ENCODE data around the gene RAPGEF6.
"Not testable (repeated sequence)": the region's sequence is repeated elsewhere in the genome, so short reads cannot be mapped to it uniquely, and the experiment has no call there.

The RAPGEF6 gene, protein sequence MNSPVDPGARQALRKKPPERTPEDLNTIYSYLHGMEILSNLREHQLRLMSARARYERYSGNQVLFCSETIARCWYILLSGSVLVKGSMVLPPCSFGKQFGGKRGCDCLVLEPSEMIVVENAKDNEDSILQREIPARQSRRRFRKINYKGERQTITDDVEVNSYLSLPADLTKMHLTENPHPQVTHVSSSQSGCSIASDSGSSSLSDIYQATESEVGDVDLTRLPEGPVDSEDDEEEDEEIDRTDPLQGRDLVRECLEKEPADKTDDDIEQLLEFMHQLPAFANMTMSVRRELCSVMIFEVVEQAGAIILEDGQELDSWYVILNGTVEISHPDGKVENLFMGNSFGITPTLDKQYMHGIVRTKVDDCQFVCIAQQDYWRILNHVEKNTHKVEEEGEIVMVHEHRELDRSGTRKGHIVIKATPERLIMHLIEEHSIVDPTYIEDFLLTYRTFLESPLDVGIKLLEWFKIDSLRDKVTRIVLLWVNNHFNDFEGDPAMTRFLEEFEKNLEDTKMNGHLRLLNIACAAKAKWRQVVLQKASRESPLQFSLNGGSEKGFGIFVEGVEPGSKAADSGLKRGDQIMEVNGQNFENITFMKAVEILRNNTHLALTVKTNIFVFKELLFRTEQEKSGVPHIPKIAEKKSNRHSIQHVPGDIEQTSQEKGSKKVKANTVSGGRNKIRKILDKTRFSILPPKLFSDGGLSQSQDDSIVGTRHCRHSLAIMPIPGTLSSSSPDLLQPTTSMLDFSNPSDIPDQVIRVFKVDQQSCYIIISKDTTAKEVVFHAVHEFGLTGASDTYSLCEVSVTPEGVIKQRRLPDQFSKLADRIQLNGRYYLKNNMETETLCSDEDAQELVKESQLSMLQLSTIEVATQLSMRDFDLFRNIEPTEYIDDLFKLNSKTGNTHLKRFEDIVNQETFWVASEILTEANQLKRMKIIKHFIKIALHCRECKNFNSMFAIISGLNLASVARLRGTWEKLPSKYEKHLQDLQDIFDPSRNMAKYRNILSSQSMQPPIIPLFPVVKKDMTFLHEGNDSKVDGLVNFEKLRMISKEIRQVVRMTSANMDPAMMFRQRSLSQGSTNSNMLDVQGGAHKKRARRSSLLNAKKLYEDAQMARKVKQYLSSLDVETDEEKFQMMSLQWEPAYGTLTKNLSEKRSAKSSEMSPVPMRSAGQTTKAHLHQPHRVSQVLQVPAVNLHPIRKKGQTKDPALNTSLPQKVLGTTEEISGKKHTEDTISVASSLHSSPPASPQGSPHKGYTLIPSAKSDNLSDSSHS (N-terminal part only)

DNA sequence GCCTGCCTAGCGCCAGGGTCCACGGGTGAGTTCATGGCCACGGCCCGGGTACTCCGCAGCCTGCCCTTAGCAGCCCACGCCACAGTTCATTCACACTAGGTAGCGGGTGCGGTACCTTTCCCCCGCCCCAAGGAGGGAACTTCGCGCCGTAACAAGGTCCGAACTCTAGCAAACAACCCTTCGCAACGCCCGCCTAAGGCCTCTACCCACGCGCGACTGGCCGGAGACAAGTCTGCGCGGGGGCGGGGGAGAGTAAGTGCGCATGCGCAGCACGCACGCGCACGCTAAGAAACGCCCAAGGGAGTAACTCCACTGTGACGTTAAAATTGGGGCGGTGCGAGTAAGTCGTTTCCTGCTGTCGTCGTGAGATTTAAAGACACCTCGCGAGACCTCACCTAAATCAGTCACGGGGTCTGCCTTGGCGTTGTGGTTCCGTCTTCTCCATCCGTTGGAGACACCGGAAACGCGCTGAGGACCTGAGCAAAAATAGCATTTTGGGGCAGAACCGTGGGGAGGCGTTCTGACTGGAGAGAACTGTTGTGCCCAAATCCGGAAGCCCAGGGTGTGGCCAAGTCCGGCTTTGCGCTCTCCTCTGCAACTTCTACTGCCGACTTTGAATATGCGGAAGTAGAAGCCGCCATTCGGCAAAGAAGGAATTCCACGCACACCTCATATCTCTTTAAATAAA is at the start of gene RAPGEF6:
Gene RAPGEF6 (minus strand): TSS at position 234 of the 688 bp plus-strand sequence. CDS start 199 bp downstream, at position 35.
- in situ Hi-C loops (cut with MboI; ENCODE audit: low sequenced_read_pairs), result no loop called here

DNA sequence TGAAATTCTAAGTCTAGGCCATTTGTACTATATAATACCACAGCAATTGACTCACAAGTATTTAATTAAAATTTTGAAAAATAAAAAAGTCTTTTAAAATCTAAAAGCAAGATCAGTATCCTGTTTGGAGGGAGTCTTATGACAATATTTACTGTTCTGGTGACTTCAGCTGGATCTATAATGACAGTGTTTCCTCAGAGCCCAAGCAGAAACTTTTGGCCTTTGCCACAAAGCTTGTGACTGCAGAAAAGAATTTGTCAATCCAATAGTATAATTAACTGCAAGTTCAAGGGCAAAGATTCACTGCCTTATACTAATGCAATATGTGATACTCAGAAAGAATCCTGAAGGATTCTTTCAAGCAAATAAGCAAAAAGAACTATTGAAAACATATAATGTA is 49.6 kb upstream of the RAPGEF6 start:
- in situ Hi-C loops (cut with MboI; ENCODE audit: low sequenced_read_pairs), result no loop called here

DNA sequence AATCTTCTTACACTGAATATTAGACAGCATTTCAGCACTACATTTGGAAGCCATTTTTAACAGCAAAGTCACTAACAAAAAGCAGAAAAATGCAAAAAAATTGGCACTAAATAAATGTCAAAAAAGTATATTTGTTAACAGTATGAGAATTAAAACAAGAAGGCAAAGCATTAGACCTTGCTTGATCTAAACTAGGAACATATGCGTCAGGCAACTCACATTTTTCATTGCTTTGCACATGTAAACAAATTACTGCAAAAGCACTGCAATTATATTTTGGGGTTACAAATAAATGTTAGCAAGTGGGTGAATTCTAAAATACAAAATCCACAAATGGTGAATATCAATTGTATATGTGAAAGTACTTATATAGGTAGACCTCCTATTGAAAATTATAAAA is 49.0 kb upstream of the RAPGEF6 start:
- in situ Hi-C loops (cut with MboI; ENCODE audit: low sequenced_read_pairs), result no loop called here

DNA sequence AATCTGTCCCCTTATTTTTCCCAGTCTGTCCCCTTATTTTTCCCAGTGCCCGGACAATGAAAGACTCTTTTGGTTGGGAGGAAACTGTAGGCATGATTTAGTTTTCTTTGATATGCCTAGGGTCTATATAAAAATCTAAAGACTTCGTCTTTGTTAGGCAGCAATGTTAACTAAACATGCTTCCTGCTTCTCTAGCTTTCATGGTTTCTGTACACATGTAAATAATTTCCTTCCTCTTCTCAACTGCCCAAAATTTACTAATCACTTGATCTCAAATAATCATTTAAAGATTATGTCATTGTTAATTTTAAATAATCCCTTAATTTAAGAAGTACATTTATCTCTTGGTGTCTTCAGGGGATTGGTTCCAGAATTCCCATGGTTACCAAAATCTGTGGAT is 47.8 kb upstream of the RAPGEF6 start:
- in situ Hi-C loops (cut with MboI; ENCODE audit: low sequenced_read_pairs), result no loop called here

DNA sequence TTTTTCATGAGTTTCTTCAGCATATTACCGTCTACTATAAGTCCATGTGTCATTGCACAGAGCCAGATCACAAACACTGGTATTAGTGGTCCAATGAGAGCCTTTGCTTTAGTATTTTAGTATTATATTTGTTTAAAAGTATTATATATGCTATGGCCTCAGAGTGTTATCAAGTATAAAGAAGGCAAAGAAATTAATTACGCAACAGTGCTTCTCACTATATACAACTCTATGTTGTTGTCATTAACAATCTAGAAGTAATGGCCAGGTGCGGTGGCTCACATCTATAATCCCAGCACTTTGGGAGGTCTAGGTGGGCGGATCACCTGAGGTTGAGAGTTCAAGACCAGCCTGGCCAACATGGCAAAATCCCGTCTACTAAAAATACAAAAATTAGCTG is 47.1 kb upstream of the RAPGEF6 start:
- in situ Hi-C loops (cut with MboI; ENCODE audit: low sequenced_read_pairs), result no loop called here

DNA sequence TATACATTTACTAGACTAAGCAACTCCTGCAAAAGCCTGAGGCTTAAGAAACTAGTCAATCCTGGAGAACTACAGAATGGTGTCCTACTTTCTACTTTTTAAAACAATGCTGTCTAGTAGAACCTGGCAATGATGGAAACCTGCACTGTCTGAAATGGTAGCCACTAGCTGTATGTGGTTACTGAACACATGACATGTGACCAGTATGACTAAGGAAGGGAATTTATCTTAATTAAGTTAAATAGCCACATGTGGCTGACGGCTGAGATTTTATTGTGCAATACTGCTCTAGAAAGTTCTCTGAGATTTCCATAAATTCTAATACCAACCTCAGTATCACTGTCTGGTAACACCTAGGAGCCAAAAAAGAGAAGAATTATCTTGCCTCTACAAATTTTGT is 44.9 kb upstream of the RAPGEF6 start:
- in situ Hi-C loops (cut with MboI; ENCODE audit: low sequenced_read_pairs), result no loop called here

DNA sequence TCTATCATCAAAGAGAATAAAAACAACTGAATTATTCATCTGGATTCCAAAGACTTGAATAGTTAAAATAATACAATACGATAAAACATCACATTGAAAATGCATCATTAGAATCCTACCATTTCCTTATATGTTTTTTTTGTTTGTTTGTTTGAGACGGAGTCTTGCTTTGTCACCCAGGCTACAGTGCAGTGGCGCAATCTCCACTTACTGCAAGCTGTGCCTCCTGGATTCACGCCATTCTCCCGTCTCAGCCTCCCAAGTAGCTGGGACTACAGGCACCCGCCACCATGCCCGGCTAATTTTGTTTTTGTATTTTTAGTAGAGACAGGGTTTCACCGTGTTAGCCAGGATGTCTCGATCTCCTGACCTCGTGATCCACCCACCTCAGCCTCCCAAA is 43.2 kb upstream of the RAPGEF6 start:
- in situ Hi-C loops (cut with MboI; ENCODE audit: low sequenced_read_pairs), result not testable (repeated sequence)

DNA sequence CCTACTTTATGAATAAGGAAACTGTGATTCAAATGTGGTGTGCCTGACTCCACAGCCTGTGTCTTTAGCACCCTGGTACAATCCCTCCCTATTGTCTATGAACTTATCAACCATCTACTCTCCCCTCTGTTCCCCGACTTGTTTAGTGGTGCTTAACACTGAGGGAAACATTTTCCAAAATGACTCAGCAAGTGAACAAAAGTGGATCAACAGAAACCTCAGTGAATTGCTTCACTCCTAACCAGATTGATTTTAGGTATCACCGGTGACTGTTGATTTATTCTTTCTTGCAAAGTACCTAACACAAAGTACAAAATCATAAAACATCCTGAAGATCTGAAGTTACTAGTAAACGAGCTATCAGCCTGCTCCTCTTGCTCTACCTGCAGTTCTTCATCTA is 42.1 kb upstream of the RAPGEF6 start:
- in situ Hi-C loops (cut with MboI; ENCODE audit: low sequenced_read_pairs), result no loop called here

DNA sequence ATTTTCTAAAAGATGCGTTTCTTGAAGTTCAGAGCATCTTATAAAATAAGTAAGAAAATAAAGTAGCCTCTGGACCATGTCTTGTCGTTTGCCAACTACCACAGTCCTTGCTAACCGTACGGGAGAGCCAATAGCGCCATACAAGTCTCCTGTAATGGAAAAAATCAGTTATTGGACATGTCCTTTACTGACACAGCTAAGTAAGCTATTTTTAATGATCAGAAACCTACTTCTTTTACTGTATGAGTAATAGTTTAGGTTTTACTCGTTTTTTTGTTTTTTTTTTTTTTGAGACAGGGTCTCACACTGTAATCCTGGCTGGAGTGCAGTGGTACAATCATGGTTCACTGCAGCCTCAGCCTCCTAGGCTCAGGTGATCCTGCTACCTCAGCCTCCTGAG is 37.7 kb upstream of the RAPGEF6 start:
- in situ Hi-C loops (cut with MboI; ENCODE audit: low sequenced_read_pairs), result no loop called here

DNA sequence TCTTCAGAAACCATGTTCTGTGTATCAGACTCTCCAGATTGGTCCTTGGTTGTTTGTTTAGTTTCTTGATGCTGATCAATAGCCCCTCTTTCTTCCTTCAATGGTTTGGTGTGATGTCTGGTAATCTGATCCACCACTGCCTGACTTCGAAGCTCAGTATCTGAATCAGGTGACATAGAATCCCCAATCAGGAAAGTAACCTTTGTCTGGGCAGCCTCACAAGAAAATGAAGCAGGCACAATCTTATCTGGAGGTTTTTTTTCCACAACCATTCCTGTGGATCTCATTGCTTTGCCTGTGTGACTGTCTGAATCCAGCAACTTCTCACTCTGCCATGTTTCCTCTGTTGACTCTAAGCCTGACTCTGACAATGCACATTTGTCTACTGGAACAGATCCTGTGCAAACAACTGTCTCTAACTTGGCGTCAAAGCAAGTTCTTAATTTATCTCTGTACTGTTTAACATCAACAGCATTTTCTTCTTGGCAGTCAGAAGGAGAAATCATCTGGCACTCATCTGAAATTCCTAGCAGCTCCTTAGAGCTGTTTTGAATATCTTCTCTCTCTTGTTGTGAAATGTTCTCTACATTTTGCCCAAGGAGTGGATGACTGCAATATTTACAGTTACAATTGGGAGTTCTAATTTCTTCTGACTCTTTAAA is 37.1 kb upstream of the RAPGEF6 start:
- in situ Hi-C loops (cut with MboI; ENCODE audit: low sequenced_read_pairs), result no loop called here

DNA sequence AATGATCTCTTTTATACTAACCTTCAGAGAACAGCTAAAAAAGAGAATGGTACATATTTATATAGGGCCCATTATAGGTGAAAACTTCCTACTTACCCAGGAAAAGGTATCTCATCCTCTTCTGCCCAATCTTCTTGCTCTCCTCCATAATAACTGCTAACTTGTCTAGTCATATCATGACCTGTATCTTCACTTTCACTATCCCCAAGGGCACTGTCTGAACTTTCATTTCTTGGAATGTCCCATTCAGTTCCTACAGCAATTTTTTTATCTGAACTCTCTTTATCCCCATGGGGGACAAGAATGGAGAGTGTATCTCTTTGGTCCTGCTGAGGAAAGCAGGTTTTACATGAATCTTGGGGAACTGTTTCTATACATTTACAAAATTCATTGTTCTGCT is 36.4 kb upstream of the RAPGEF6 start:
- in situ Hi-C loops (cut with MboI; ENCODE audit: low sequenced_read_pairs), result no loop called here

DNA sequence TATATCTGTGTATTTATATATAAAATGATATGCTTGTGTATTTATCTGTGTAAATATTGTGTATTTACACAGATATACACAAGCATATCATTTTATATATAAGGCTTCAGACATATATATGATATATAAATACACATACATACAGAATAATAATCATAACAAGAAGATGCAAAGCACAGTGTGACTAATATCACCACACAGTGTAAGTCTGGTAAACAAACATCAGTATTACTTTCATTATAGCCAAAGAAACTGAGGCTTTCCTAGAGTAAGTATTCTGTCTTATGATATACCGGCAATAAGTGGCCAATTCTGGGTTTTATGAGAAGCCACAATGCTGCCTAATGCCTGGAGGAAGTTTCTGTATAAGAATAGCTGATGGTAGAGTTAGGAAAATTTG is 29.9 kb upstream of the RAPGEF6 start:
- in situ Hi-C loops (cut with MboI; ENCODE audit: low sequenced_read_pairs), result no loop called here

DNA sequence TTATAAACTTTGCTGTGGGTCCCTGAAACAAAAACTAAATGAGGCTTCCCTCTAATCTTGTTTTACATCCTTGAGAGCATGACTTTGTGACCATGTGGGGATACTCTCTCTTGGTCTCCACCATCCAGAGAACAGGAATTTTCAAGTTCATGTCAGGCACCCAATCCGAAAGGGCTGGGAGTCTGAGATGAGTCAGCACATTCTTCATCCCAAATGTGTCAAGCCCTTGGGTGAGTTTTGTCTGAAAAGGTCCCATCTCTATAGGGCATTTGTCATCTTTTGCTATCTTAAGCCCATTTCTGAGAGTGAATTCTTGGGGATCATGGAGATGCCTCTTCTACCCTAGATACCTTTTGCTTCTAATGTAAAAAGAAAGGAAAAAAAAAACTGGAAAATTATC is 26.9 kb upstream of the RAPGEF6 start:
- in situ Hi-C loops (cut with MboI; ENCODE audit: low sequenced_read_pairs), result no loop called here

DNA sequence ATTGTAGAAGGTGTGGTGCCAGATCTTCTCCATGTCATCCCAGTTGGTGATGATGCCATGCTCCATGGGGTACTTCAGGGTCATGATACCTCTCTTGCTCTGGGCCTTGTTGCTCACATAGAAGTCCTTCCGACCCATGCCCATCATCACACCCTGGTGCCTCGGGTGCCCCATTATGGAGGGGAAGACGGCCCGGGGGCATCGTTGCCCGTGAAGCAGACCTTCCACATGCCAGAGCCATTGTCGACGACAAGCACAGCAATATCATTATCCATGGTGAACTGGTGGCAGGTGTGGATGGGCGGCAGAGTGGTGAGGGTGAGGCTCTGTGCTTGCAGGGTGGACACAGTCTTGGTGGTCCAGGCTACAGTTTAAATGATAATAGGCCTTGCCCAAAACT is 24.8 kb upstream of the RAPGEF6 start:
- in situ Hi-C loops (cut with MboI; ENCODE audit: low sequenced_read_pairs), result no loop called here

DNA sequence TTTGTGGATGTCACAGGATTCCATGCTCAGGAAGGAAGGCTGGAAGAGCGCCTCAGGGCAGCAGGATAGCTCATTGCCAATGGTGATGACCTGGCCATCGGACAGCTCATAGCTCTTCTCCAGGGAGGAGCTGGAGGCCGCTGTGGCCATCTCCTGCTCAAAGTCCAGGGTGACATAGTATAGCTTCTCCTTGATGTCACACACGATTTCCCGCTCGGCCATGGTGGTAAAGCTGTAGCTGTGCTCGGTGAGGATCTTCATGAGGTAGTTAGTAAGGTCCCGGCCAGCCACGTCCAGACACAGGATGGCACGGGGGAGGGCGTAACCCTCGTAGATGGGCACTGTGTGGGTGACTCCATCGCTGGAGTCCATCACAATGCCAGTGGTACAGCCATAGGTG is 24.3 kb upstream of the RAPGEF6 start:
- in situ Hi-C loops (cut with MboI; ENCODE audit: low sequenced_read_pairs), result no loop called here

DNA sequence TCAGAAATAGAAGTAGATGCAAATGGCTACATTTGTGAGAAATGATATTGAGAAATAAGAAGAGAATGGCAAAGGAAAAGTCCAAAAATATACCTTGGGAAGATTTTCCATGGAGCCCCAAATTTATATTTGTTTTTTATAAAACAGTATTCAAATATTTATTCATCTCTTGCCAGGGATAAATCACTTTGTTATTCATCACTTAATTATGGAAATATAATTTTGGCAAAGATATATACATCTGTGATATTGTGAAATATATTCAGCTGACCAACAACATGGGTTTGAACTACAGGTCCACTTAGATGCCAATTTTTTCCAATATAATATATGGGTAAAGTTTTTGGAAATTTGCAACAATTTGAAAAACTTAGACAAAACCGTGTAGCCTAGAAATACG is 19.7 kb upstream of the RAPGEF6 start:
- in situ Hi-C loops (cut with MboI; ENCODE audit: low sequenced_read_pairs), result no loop called here

DNA sequence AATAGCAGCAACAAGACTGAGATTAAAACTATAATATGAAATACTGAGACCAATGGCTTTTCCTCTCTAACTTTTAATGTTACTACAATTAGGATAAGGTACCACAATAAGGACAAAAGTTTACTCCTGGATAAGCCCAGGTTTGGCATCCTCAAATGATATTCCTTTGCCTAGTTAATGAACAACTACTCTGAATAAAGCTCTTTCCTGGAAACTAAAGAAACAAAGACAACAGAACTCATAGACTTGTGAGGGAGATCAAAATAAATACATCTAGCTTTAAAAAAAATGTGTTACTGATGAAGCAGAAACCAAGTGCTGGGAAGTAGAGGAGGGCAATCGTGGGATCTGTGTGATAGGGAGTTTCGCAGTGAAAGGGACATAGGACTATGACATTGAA is 19.3 kb upstream of the RAPGEF6 start:
- in situ Hi-C loops (cut with MboI; ENCODE audit: low sequenced_read_pairs), result no loop called here

DNA sequence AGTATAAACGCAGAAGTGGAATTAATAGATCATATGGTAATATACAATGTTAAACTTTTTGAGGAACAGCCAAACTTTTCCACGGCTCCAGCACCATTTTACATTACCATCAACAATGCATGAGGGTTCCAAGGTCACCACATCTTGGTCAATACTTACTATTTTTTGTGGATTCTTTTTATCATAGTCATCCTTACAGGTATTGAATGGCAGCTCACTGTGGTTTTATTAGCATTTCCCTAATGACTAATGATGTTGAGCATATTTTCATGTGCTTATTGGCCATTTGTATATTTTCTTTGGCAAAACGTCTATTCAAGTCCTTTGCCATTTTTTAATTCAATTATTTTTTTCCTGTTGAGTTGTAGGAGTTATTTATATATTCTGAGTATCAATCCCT is 14.1 kb upstream of the RAPGEF6 start:
- in situ Hi-C loops (cut with MboI; ENCODE audit: low sequenced_read_pairs), result no loop called here

DNA sequence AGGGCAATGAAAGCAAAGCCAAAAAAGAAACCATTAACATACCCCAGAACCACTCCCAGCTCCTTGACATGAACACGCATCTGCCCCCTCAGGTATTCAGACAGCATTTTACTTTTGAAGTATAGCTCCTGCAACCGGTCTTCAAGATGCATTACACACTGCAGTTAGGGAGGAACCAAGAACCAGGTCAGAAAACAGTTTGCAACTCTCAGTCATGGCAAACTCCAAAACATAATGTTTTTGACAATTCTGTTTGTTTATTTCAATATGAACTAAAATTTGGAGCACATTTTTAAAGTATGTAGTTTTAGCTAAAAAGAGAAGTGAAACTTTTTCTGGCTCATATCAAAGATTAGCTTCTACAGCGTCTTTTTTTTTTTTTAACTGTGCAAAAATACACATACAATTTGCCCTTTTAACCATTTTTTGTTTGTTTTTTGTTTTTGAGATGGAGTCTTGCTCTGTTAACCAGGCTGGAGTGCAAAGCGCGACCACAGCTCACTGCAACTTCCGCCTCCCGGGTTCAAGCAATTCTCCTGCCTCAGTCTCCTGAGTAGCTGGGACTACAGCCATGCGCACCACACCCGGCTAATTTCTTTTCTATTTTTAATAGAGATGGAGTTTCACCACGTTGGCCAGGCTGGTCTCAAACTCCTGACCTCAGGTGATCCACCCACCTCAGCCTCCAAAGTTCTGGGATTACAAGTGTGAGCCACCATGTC is 12.2 kb upstream of the RAPGEF6 start:
- in situ Hi-C loops (cut with MboI; ENCODE audit: low sequenced_read_pairs), result no loop called here

DNA sequence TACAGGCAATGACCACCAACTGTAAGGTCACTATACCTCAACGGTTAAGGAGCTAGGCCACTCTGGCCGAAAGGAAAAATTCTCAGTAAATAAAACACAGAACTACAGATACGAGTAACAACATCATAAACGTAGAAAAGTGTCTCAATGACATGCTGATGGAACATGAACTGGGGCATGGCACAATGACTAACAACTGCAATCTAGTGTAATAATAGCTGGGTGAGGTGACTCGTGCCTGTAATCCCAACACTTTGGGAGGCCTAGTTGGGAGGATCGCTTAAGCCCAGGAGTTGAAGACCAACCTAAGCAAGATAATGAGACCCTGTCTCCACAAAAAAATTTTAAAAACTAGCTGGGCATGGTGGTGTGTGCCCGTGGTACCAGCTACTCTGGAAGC is 9.8 kb upstream of the RAPGEF6 start:
- in situ Hi-C loops (cut with MboI; ENCODE audit: low sequenced_read_pairs), result no loop called here
